GM19328 (cell line): ENCODE measurements around the gene PNPO.
"Not testable (repeated sequence)": the region's sequence is repeated elsewhere in the genome, so short reads cannot be mapped to it uniquely, and the experiment has no call there.

Source experiments
- ATAC-seq: cut with Tn5 transposase; IDR thresholded peaks from one replicate; pipeline ENCODE4 v1.9.1; 2021; ENCODE audit warnings: mild to moderate bottlenecking, moderate library complexity; ENCODE audit not compliant: unreplicated experiment

PNPO gene

GRCh38 chr17:47917581-47917980 is 23.8 kb upstream of the PNPO start:
- ATAC-seq, result no peak

GRCh38 chr17:47918006-47918405 is 23.4 kb upstream of the PNPO start:
- no peak for ATAC-seq

- no peak for ATAC-seq
Measured at GRCh38 chr17:47918991-47919390, 22.4 kb upstream of the PNPO start.

- ATAC-seq, result not testable (repeated sequence)
Measured at GRCh38 chr17:47919889-47920288, 21.5 kb upstream of the PNPO start.

- ATAC-seq, result no peak
Measured at GRCh38 chr17:47924785-47925677, 16.3 kb upstream of the PNPO start.

GRCh38 chr17:47925678-47925988 is 15.7 kb upstream of the PNPO start:
- ATAC-seq, result no peak

- no peak for ATAC-seq
Measured at GRCh38 chr17:47927821-47928400, 13.5 kb upstream of the PNPO start.

GRCh38 chr17:47928415-47928814 is 13.0 kb upstream of the PNPO start:
- no peak for ATAC-seq

GRCh38 chr17:47929218-47930000 is 12.0 kb upstream of the PNPO start:
- ATAC-seq, result no peak

GRCh38 chr17:47931848-47932247 is 9.5 kb upstream of the PNPO start:
- ATAC-seq, result no peak

GRCh38 chr17:47934856-47935255 is 6.5 kb upstream of the PNPO start:
- no peak for ATAC-seq

- ATAC-seq, result not testable (repeated sequence)
Measured at GRCh38 chr17:47935468-47935867, 5.9 kb upstream of the PNPO start.

GRCh38 chr17:47935961-47936360 is 5.4 kb upstream of the PNPO start:
- ATAC-seq, result no peak

- ATAC-seq, result no peak
Measured at GRCh38 chr17:47937941-47938340, 3.4 kb upstream of the PNPO start.

GRCh38 chr17:47942096-47942510 is 732 bp downstream of the PNPO start:
- no peak for ATAC-seq

GRCh38 chr17:47942568-47942967 is 1.2 kb downstream of the PNPO start:
- ATAC-seq, result no peak

- ATAC-seq, result no peak
Measured at GRCh38 chr17:47945080-47945479, 3.7 kb downstream of the PNPO start.

- ATAC-seq, result no peak
Measured at GRCh38 chr17:47945529-47946508, 4.4 kb downstream of the PNPO start.

GRCh38 chr17:47946516-47946915 is 5.1 kb downstream of the PNPO start:
- no peak for ATAC-seq

GRCh38 chr17:47946929-47947397 is 5.6 kb downstream of the PNPO start:
- no peak for ATAC-seq
